ENCODE results near the gene SERP2.
A peak's percentile ranks its signal among the peaks of the same experiment; 100 is the strongest.

SERP2 gene

DNA sequence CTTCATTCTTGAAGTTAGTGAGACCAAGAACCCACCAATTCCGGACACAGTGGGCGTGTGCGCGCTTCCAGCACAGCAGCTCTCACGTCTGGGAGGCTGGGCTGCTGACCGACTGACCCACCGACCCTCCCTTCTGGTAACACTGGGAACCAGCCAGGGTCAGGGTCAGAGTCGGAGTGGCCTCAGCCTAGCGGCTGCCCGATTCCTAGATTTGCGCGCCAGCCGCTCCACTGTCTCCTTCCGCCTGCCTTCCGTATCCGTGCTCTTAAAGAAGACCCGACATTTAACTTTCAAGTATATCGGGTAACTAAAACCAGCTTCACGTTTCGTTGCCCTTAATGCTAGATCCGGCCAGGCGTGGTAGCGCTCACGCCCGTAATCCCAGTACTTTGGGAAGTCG lies 41.1 kb downstream of the SERP2 start:
- no peak for DNase-seq

DNA sequence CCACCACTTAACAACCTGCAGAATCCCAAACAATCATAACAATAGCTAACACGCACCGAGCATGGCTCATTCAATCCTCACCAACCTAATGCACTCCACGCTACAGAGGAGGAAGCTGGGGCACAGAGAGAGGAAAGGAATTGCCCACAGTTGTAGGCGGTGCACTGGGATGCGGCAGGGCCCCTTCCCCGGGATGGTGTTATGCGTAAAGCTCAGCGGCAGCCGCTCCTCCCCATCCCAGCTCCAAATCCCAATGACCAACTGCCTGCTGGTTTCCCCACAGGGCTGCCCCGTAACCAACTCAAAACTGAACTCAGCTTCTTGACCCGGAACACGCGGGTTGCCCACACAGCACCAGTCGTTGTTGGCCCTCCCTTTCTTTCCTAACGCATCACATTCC lies 42.2 kb downstream of the SERP2 start:
- DNase-seq: no peak

DNA sequence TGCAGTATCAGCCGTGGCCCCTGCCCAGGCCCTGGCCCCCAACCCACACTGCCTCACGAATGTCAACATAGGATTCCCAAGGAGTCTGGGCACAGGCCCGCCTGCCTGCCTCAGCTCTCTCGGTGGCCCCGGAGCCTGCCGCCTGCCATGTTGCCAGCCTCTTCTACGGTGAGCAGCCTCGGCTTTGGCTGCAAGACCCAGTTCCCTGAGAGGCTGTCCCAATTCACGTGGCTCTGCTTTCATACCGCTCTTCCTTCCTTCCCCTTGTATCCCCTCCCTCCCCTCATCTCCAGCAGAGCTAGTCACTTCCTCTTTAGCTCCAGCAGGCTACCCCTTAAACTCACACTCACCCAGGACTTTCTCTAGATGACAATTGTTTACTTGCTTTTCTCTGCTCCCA lies 42.7 kb downstream of the SERP2 start:
- DNase-seq: no peak

DNA sequence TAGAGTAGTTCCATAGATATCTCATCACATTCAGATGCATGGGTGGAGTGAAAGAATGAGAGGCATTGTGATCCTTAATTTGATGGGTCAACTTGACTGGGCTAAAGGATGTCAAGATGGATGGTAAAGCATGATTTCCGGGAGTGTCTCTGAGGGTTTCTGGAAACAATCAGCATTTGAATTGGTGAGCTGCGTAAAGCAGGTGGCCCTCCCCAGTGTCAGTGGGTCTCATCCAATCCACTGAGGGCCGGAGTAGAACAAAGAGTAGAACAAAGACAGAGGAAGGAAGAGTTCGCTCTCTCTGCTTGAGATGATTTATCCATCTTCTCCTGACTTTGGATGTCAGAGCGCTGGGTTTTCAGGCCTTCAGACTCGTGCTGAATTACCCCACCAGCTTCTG lies 43.1 kb downstream of the SERP2 start:
- no peak for DNase-seq

- DNase-seq: no peak
Measured at GRCh38 chr13:44417446-44417845, 43.8 kb downstream of the SERP2 start.

GRCh38 chr13:44417876-44418275 lies 44.3 kb downstream of the SERP2 start:
- no peak for DNase-seq

- no peak for DNase-seq
Measured at GRCh38 chr13:44420376-44421220, 47.0 kb downstream of the SERP2 start.

GRCh38 chr13:44421853-44422525 lies 48.4 kb downstream of the SERP2 start:
- DNase-seq: no peak

DNA sequence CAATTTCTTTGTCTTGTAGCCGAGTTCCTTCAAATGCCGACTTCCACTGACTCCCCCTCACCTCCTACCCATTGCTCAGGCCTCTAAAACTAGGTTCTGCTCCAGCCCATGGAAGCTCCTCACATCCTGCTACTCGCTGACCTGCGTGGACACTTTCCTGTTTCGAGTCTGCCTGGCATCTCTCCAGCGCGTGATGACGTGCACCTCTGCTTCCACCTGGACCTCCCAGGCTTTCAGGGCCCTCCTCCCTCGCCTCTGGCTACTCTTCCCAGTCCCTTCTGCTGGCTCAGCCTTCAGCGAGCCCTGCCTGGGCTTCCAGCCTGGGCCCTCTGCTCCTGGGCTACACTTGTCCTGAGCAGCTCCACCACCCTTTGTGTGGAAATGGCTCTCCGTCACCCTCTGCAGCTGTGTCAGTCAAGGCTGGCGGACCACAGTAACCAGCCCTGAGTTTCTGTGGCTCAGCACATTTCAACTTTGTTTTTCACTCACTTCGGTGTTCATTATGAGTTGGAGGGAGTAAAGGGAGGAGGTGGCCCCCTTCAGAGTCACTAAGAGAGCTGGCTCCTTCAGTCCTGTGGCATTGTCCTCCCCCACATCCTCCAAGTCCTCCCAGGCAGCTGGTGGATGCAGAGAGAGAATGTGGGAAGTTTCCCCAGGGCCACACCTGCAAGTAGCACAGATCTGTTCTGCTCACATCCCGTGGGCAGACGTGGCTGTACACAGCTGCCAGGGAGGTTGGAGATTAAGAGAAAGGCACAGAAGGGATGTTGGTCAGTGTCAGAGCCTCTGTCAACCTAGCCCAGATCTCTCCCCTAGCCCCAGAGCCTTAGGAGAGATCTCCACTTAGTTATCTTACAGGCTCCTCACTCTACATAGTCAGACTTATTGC lies 49.4 kb downstream of the SERP2 start:
- no peak for DNase-seq

DNA sequence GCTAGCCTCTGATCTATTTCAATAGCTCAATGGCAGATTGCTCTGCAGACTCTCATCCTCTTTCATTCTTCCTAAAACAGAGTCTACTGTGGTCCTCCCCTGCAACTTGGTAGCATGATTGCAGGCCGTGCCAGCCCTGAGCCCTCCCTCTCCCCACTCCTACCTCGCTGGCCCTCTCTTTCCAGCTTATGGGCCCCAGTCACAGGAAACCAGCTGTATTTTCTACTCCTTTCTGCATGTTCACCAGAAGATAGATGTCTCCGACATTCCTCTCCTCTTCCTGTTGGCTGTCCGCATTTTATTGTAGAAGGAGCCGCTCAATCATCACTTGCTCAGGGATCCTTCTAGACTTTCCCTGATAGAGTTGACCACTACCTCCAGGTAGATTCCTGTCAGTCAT lies 50.2 kb downstream of the SERP2 start:
- no peak for DNase-seq

DNA sequence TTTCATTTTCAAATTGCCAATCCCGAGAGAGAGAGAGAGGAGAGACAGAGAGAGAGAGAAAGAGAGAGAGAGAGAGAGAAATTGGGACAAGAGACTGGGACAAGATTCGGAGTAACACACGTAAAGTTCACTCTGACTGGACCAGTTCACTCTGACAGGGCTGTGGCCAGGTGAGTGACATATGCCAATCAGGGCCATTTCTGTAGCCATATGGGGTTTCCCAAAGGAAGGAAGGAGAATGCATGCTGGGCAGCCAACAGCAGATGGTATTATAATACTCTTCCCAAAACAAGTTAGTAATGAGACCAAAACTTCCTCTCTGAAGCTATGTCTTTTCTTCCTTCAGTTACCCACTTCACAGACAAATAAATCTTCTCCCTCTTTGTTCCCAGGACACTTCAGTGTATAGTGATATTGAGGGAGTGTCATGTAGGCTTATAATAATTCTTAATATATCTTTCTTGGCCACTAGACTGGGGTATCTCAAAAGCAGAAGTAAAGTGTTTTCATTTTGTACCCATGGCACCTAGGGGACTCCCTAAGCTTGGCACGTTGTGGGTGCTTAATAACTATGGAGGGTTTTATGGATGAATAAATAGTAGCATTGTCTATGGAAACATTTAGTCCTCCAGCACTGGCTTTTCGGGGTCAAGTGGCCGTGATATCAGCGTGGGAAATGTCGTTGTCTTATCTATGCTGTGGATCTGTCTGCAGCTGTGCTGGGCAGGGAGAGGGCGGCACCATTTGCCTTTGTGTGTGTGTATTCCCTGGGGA lies 51.6 kb downstream of the SERP2 start:
- DNase-seq: no peak

DNA sequence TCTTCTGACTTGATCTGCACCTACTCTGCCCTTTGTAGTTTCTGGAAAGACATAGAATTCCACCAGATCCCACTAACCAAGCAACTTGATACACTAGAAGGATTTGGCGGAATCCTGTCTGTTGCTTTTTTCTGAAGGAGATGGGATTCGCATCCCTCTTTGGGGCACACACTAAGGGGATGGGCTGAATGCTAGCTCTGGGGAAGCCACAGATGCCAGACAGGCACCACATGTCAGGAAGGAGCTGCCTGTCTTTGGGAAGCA lies 52.1 kb downstream of the SERP2 start:
- DNase-seq: no peak

GRCh38 chr13:44426461-44426860 lies 52.8 kb downstream of the SERP2 start:
- no peak for DNase-seq

GRCh38 chr13:44429311-44429710 lies 55.7 kb downstream of the SERP2 start:
- DNase-seq: no peak

GRCh38 chr13:44431150-44431549 lies 57.5 kb downstream of the SERP2 start:
- DNase-seq: no peak

GRCh38 chr13:44432650-44433049 lies 59.0 kb downstream of the SERP2 start:
- DNase-seq: no peak

DNA sequence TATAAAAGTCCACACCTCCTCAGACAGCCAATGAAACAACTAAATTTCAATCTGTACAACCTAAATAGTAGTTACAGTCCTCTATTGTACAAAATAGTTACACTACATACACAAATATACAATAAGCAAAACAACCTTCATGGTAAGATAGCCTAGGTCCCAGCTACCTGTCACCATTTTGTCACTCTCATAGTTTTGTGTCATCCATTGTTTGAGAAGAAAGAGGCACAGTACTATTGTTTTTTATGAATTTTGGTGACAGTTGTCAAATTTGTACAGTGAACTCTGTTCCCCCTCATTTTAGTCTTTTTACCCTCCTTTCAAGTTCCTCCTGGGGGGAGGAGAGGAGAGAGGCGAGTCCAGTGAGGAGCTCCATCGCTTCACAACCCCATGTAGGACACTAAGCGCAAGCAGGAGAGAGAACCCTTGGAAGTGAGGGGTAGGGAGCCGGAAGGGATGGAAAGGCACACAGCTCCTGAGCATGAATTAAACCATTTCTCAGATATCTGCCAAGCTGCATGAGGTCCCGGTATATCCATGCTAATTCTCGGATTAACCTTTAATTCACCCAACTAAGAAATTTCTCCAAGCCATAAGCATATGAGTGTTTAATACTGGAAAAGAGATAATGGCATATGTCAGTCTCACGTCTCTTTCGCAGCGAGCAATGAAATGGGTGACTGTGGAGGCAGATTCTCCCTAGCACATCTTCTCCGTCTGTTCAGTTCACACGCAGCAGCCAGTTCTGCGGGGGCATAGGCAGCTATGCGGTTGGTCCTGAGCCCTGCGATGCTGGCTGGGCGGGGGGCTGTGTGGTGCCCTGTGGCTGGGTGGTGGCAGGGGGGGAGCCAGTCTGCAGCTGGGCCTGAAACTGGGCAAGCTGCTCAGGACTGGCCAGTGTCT lies 60.5 kb downstream of the SERP2 start:
- no peak for DNase-seq

GRCh38 chr13:44434766-44435141 lies 61.1 kb downstream of the SERP2 start:
- DNase-seq: no peak

GRCh38 chr13:44435142-44435918 lies 61.7 kb downstream of the SERP2 start:
- peak; percentile 94 for DNase-seq

GRCh38 chr13:44435919-44436510 lies 62.4 kb downstream of the SERP2 start:
- DNase-seq: no peak

Data from NCI-H2029 (cell line).